Sigmoid colon (tissue), 4 donors: ENCODE measurements around the gene PAK4.
"Not testable (repeated sequence)": the region's sequence is repeated elsewhere in the genome, so short reads cannot be mapped to it uniquely, and the experiment has no call there.

Experiments
- CTCF ChIP-seq, 4 experiments: fragments of 450-650 bp in 3 of 4; fragments of 200-600 bp in 1 of 4; IDR thresholded peaks; one replicate each; pipeline ENCODE4 v1.5.1; 2016 to 2019; ENCODE audit warnings: antibody characterized with exemption in 4 of 4, mild to moderate bottlenecking in 3 of 4, moderate library complexity in 2 of 4
- POLR2AphosphoS5 ChIP-seq, 4 donors: sonication (generic); formaldehyde crosslinking; IDR thresholded peaks; one replicate each; pipeline ENCODE4 v1.6.1; 2017; ENCODE audit warnings: antibody characterized with exemption in 4 of 4

- TF ChIP-seq CTCF, POLR2AphosphoS5 (IDR thresholded peaks at IDR 0.05): not testable (repeated sequence)
These were observed 8.6 kb upstream of the PAK4 start for GRCh38 chr19:39117023-39117422.
